Stimulated activated CD4-positive, alpha-beta T cell treated with anti-CD3 and anti-CD28 coated beads, TNF-alpha, amount 100 ng/mL, for 1 hour (primary cell): ENCODE results near the gene ERCC1.
"Not testable (repeated sequence)": the region's sequence is repeated elsewhere in the genome, so short reads cannot be mapped to it uniquely, and the experiment has no call there.

Source experiments
- DNase-seq, 3 donors: peaks; one replicate each; pipeline ENCODE4 v3.0.0-alpha.2; 2020; ENCODE audit warnings: low read depth in 3 of 3, low spot score in 1 of 3

Gene ERCC1

GRCh38 chr19:45431008-45431407 is 7.3 kb upstream of the ERCC1 start:
- not testable (repeated sequence) for DNase-seq

- DNase-seq: not testable (repeated sequence)
Measured at GRCh38 chr19:45429896-45430295, 6.2 kb upstream of the ERCC1 start.

- no peak for DNase-seq
Measured at GRCh38 chr19:45428384-45429231, 4.9 kb upstream of the ERCC1 start.

GRCh38 chr19:45424191-45425058 is 708 bp upstream of the ERCC1 start:
- DNase-seq: no peak

GRCh38 chr19:45423033-45423588 is 606 bp downstream of the ERCC1 start:
- peak; percentile 51 to 68 (median 58) for DNase-seq

- DNase-seq: no peak
Measured at GRCh38 chr19:45421947-45422498, 1.7 kb downstream of the ERCC1 start.

GRCh38 chr19:45420871-45421270 is 2.8 kb downstream of the ERCC1 start:
- DNase-seq: no peak

GRCh38 chr19:45420356-45420755 is 3.4 kb downstream of the ERCC1 start:
- DNase-seq: no peak

- DNase-seq: no peak
Measured at GRCh38 chr19:45419895-45420294, 3.8 kb downstream of the ERCC1 start.

GRCh38 chr19:45419396-45419795 is 4.3 kb downstream of the ERCC1 start:
- DNase-seq: no peak

GRCh38 chr19:45418802-45419201 is 4.9 kb downstream of the ERCC1 start:
- DNase-seq: no peak

GRCh38 chr19:45417151-45417550 is 6.6 kb downstream of the ERCC1 start:
- DNase-seq: no peak

GRCh38 chr19:45414468-45414867 is 9.2 kb downstream of the ERCC1 start:
- DNase-seq: no peak

- no peak for DNase-seq
Measured at GRCh38 chr19:45413497-45413896, 10.2 kb downstream of the ERCC1 start.

GRCh38 chr19:45410330-45410729 is 13.4 kb downstream of the ERCC1 start:
- not testable (repeated sequence) for DNase-seq

GRCh38 chr19:45409557-45409920 is 14.2 kb downstream of the ERCC1 start:
- no peak for DNase-seq

GRCh38 chr19:45408830-45409556 is 14.7 kb downstream of the ERCC1 start:
- DNase-seq: no peak

GRCh38 chr19:45408121-45408520 is 15.6 kb downstream of the ERCC1 start:
- no peak for DNase-seq

- not testable (repeated sequence) for DNase-seq
Measured at GRCh38 chr19:45407585-45407984, 16.1 kb downstream of the ERCC1 start.

GRCh38 chr19:45407091-45407375 is 16.7 kb downstream of the ERCC1 start:
- DNase-seq: no peak
